ENCODE measurements around the gene PDE4D.

The PDE4D gene

DNA sequence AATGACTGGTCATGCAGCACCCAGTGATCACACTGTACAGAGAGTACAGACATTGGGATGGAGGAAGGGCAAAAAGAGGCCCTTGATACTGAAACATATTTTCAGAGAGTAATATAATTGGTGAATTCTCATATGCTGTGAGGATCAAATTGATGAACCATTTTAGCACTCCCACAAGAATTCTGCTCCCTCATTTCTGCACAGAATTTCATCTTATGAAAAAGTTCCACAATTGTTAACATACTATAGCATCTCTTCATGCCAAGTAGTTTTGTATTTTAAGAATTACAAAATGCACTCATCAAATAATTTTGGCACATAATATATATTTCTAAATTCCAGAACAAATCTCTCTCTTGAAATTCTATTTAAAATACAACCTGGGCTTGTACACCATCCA lies 351.2 kb downstream of the PDE4D start:
- DNase-seq, result no peak

DNA sequence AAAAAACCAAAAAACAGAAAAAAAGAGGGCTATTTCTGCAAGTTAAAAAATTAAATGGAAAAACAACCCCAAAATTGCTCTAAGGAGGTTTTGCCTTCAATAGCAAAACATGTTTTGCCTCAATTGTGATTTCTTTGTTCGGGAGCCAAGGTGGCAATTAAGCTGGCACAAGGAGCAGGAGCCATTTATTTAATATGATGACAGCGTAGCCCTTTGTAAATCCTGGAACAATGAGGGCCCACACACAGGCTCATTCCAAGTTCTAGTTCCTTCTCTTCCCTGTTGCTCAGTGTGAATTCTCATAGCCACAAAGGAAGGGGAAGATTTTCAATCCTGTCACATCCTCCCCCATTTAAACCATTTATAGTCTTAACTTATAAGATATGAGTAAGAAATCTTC lies 353.2 kb downstream of the PDE4D start:
- DNase-seq, result no peak

DNA sequence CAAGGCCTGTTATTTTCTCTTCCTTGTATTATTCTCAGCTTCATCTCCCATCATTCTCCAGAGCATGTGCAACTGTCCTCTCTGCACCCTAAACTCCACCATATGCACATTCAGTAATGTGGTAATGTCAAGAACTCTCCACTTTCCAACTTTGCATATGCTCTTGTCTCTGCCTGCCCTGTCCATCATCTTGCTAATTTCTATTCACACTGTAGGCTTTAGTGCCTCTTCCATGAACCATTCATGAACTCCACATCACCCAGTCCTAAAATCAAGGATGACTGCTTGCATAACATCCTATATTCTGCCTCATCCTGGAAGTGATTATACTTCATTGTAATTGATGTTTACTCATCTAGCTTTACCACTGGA lies 354.8 kb downstream of the PDE4D start:
- no peak for DNase-seq

DNA sequence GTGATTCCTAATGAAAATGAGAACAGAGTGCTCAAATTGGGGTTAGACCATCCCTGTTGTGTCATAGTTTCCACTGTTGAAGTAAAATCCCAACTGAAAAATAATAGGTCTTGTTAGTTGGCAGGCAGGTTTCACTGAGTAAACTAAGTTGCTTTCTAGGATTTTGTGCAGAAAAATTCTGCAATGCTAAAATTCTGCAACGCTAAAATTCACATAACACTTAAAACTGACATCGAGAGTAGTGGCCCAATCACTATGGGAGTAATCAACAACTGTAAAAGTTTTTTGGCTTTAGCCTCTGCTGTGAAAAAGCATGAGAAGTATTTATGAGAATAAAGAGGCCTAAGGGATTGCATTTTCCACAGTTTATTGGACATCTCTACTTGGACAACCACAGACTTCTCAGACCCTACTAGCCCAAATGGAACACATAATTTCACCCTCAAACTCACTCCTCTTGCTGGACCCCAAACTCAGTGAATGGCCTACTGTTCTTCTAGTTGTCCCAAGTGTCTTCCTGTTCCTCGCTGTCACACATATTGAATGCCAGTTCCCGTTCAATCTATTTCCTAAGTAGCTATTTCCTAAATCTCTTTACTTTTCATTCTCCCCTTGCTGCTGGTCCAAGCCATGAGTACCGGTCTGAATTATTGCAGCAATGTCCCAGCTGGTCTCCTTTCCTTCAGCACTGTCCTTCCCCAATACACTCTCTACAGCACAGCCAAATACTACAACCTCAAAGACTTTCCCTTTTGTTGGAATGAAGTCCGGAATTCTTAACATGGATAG lies 355.4 kb downstream of the PDE4D start:
- DNase-seq, result no peak

DNA sequence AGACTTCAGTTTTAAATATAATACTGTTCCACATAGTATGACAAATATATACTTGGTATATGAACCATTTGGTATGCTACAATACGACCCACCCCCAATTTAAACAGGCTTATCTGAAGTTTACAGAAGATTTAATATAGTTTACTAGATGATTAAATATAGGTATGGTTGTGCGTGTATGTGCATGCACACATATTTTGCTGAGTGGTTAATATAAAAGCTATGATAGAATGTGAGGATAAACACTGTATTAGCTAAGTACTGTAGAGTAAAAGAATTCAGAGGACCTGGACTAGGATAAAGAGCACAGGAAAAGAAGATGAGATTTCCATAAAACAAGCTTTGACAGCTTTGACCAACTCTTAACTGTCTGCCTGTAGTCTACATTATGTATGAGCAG lies 356.7 kb downstream of the PDE4D start:
- no peak for DNase-seq

DNA sequence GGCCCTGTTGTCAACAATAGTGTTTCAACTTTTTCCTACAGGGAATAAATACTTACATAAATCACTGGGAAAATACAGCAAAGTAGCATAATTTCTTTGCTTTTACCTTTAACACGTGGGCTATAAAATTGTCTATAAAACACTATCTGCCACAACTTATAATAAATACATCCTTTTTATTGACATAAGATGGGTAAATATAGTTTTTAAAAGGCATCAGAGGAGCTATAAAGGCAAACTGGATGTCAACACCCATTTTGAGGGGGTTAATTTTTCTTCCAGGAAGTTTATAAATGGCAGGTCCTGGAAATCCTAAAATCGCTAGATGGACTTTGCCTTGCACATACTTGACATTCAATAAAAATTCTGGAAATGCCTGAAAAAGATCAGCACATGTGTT lies 358.0 kb downstream of the PDE4D start:
- DNase-seq, result no peak

DNA sequence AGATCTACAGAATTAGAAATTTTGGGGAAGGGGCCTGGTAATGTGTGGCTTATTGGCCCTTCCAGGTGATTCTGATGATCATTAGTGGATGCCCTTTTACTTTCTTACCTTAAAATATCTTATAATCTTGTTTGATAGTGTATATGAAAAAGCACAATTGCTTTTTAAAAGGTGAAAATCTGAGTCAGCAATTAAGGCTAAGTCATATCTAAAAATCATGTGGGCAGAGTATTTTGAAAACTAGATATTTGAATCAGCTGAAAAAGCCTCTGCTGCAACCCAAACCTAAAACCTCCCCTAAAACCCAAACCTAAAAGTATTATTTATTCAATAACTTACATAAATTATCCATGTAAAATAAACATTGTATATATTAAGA lies 359.8 kb downstream of the PDE4D start:
- no peak for DNase-seq

DNA sequence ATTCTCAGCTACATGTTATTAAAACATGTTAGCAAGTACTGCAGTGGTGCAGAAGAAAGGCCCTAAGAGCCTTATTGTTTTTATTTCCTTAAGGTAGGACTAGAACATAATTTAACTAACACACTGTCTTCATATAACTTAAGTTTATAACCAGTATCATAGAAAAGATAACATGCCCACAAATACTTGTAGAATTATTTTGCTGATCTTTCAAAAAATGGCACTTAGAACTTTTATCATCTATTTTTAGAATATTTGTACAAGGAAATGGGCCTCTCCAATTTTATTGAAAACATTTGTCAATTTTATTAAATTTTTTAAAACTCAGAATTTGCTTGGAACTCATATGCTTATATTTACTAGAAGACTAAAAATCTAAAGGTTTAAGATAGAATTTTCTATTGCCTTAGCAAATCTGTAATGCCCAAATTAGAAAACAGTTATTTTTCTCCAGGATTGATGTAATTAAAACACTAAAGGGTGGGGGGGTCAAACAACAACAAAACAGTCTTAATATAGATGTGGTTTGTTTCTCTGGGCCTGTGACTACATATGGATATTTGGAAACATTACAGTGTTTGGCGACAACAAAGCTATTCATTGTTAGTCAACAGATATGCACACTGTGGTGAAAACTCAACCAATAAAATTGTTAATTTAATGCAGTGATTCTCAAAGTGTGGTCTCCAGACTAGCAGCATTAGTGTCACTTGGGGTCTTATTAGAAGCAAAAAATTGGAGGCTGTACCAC lies 360.4 kb downstream of the PDE4D start:
- DNase-seq, result no peak

DNA sequence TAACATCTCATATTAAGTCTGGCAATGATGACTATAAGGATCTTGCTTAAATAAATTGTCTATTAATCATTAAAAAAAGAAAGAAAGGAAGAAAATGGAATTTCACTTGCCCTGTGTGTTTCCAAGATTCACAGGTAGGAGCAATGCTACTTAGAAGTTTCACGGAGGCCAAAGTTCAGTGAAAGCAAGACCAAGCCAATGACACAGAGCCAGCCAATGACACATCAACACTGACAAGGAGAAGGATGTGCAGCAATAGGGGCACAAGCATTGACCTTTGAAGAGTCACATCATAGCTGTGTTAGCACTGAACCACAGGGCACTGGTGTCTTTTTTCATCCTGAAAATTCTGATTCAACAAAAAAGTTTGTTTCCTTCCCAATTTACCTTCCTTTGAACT lies 364.3 kb downstream of the PDE4D start:
- no peak for DNase-seq

DNA sequence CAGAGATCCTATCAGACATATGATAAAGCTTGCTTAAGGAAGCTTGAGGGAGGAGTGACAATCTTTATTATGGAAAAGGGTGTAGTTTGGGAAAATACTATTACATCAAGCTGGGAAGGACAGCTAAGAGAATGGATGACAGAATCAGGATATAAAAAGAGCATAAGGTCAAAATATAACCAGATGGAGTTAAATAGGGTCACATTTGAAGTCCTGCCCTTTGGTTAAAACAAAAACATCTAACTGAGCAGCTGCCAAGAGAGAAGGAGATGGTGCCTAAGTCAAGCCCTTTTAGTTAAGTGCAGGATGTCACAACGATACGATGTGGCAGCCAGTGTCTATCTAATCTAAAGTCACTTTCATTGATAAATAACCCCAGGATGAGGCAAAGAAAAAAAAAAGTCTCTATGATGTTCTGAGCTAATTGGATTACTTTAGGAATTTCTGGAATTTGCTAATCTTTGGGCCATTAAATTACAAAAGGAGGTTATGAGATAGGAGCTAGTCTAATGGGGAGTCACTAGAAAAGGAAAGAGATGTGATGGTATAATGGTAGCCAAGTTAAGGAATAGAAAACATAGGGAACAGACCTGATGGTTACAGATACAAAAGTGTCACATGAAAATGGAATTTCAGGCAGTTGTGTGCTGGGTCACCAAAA lies 365.2 kb downstream of the PDE4D start:
- no peak for DNase-seq

DNA sequence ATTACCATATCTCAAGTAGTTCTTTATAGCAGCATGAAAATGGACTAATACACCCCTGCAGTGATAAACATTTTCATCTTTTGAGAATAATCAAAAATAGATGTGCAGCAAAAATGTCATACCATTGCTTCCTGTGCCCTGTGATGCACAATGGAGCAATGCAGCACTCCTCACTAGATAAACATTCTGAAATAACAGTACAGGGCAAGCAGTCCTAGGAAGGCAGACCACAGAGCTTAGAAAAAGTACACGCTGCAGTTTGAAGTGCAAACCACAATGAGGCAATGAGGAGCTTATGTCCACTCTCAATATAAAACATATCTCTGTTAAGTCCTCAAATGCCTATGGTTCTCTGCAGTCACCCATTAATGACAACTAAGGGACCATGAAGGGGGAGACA lies 367.6 kb downstream of the PDE4D start:
- no peak for DNase-seq

DNA sequence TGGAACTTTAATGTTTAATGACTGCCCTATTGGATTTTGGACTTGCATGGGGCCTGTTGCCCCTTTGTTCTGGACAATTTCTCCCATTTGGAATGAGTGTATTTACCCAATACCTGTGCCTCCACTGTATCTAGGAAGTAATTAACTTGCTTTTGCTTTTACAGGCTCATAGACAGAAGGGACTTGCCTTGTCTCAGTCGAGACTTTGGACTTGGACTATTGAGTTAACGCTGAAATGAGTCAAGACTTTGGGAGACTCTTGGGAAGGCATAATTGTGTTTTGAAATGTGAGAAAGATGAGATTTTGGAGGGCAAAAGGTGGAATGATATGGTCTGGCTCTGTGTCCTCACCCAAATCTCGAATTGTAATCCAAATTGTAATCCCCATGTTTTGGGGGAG lies 368.2 kb downstream of the PDE4D start:
- no peak for DNase-seq

DNA sequence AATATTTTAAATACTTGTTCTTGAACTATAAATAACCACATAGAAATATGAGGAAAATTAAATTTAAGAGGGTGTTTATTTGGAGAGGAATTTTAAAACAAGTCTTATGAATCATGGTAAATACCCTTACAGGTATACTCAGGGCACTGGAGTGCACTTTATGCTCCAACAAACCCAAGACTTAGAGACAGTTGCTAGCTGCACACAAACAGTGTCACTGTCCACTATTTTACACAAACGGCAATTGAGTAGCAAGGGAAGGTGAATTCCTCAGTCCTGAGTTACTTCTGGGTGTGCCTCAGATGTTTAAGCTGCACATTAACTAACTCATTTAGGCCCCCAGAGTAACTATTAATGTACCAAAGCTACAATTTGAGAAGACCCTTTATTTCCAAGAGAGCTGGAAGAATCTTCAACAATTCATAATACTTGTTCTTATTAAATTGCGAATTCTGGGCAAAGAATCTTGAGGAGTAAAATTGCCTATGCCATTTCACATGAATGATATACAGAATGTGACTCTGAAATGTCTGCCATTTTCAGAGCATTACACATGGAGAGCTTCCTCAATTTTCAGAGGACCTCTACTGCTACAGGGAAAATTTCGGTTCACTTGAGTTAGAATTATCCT lies 371.2 kb downstream of the PDE4D start:
- no peak for DNase-seq

DNA sequence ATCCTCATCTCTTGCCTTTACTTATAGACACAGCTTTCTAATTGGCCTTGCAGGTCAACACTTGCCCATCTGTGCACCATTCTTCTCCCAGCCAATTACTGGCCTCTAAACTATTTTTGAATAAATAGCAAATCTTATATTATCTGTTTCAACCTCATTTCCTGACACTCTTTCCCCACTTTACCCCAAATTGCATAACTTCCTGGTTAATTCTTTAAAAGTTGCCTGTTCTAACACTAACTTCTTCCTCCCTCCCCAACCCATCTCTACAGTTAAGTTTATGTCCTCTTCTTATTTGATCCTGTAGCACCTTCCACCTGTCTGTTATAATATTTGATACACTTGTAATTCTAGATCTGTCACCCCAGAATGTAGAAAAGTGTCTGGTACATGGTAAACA lies 372.1 kb downstream of the PDE4D start:
- DNase-seq, result no peak

DNA sequence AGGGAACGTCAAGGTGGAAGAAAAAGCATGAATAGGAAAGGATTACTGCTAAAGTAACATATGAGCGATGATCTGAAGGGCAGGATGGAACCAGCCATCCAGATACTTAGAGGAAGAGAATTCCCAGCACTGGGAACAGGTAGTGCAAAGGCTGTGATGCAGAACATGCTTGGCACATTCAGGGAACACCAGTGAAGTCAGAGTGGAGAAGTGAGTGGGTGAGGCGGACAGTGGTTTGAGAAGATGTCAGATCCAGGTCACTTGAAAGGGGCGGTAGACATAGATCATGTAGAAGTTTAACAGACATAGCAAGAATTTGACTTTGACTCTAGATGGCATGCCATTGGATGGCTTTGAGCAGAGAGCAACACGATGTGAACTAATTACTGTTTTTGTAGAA lies 374.2 kb downstream of the PDE4D start:
- no peak for DNase-seq

DNA sequence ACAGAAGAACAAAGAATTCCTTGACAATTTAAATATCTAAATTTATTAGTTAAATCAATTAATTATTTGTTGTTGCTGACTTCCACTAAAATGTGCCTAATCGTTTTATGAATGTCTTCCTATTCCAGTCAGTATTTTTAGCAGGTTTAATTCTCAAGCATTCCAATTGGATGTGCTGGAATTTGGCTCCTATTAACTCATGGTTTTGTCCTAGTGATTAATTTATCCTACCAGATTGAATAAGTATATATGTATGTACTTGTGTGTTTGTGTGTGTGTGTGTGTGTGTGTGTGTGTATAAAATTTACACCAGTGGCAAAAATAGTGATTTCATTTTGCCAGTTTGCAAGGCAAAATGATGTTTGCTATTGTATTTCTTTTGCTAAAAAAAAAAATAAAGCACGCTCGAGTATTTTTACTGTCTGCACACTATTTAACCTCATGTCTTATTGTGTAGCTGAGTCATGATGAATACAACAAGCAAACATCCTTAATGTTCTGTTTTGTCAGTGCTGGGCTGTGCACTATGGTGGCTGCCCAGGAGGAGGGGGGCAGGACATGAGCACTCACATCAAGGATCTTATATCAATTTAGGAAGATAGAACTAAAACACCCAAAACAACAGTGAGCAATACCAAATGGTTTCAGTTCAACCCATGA lies 375.5 kb downstream of the PDE4D start:
- DNase-seq, result peak; percentile 49

DNA sequence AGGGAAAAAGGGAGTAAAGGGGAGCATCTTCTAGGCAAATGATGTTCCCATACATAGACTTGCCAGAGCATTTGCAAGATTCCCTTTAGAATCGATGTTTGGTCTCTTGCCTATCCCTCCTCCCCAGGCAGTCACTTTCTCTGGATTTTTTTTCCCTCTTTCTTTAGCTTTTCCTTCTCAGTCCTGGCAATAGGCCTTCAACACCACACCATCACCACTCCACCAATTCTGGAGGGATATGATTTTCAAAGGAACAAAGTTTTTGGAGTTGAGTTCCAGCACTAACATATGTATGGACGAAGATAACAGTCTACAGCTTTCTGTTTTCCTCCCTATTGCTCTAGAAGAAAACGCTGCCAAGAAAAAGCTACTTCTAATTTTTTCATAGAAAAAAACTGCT lies 377.4 kb downstream of the PDE4D start:
- no peak for DNase-seq

DNA sequence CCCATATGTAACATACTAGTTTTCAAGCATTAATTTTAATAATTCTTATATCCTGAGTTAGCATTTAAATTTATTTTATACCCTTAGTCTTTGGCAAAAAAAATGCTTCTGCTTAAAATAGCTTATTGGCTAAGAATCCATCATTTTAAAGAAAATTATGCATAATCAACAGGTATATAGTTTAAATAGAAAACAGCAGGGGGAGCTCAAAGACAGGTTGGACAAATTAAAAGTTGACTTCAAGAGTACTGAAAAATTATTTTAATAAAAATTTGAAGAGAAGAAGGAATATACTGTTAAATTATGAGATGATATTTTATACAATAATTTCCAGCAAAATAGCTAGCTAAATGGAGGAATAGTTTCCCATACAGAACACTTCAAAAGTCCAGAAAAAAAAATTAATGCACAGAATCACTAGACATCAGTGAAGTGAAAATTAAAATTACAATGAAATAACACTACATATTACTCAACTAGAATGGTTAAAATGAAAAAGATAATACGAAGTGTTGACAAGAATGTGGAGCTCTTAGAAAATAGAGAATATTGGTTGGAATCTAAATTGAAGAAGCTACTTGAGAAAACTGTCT lies 387.1 kb downstream of the PDE4D start:
- no peak for DNase-seq

DNA sequence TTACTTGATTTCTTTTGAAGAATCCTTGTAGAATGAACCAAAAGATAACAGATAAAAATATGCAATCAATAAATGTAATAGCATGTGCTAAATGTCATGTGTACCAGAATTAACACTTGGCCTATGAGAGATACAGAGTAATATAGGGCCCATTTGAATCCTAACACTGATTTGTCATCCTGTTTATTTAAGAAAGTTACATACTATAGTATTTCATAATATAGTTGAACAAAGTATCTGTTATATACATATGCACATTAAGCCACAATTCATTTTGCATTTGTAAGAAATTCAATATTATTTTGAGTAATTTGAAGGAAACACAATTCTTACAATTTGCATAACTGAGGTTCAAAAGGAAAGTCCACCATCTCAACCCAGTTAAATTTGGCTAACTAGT lies 389.5 kb downstream of the PDE4D start:
- no peak for DNase-seq

DNA sequence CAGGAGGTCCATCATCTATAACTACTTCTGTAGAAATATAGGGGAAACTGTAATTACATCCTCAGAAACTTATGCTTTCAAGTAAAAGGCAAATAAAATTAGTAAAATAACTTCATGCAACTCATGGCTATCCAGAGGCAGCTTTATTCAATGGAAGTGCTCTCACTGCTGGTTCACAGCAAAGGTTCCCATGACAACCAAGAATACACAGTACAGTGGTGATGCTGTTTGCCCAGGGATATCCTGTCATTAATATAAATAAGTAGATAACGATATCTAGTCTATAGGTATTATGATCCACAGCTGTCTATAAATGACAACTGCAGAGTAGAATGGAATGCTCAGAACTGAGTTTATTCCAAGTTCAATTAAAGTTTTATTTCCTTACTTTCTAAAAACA lies 390.3 kb downstream of the PDE4D start:
- DNase-seq, result no peak

DNA sequence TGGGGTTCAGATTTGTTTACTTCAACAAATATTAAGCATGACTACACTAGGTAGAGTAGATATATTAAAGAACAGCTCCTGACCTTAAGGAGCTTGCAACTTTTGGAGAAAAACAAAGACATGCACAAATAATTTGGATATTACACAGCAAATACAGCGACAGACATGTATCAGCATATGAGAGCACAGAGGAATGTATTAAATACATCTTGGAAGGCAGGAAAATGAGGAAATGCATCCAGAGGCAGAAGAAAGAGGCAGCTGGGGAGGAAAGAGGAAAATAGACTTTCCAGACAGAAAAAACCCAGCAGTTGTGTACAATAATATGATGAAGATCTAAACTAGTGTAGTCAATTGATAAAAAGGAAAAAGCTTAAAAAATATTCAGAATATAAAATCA lies 392.2 kb downstream of the PDE4D start:
- no peak for DNase-seq

DNA sequence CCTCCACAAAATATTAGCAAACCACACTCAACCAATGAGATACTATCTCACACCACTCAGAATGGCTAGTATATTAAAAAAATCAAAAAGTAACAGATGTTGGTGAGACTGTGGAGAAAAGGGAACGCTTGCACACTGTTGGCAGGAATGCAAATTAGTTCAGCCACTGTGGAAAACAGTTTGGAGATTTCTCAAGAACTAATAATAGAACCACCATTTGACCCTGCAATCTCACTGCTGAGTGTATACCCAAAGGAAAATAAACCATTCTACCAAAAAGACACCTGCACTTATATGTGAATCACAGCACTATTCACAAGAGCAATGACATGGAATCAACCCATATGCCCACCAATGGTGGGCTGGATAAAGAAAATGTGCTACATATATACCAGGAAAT lies 393.5 kb downstream of the PDE4D start:
- no peak for DNase-seq

DNA sequence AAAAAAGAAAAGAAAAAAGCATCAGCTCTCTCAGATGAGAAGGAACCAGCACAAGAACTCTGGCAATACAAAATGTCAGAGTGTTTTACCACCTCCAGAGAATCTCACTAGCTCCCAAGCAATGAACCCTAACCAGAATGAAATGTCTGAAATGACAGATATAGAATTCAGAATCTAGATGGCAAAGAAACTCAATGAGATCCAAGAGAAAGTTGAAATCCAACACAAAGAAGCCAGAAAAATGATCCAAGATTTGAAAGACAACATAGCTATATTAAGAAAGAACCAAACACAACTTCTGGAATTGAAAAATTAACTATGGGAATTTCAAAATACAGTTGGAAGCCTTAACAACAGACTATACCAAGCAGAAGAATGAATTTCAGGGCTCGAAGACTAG lies 396.3 kb downstream of the PDE4D start:
- DNase-seq, result no peak

All from NCI-H226 (cell line).